Central memory CD8-positive, alpha-beta T cell (primary cell): ENCODE measurements around the gene FKBP14.

Experiments used
- ATAC-seq: fragments of 150-1000 bp; cut with Tn5 transposase; replicated peaks from 2 replicates; pipeline ENCODE4 v1.10.0; 2022; ENCODE audit warnings: mild to moderate bottlenecking, moderate FRiP score, moderate number of reproducible peaks; ENCODE audit not compliant: poor library complexity, severe bottlenecking; ENCODE audit errors: extremely low read depth
- DNase-seq, 2 donors: peaks; one replicate each; pipeline ENCODE4 v3.0.0; 2021; ENCODE audit warnings: low spot score in 2 of 2
- H3K27ac Mint-ChIP-seq: one replicate; pipeline ENCODE4 v1.8.0; 2022; ENCODE audit warnings: low read depth, mild to moderate bottlenecking, moderate library complexity, mixed read lengths
- H3K27me3 Mint-ChIP-seq: one replicate; pipeline ENCODE4 v1.8.0; 2022; ENCODE audit warnings: mixed read lengths
- H3K36me3 Mint-ChIP-seq: one replicate; pipeline ENCODE4 v1.8.0; 2022; ENCODE audit warnings: mild to moderate bottlenecking, moderate library complexity, mixed read lengths; ENCODE audit not compliant: insufficient read depth
- H3K4me1 Mint-ChIP-seq: one replicate; pipeline ENCODE4 v1.8.0; 2022; ENCODE audit warnings: mixed read lengths
- H3K4me3 Mint-ChIP-seq: one replicate; pipeline ENCODE4 v1.8.0; 2022; ENCODE audit warnings: mild to moderate bottlenecking, moderate library complexity, mixed read lengths
- H3K9me3 Mint-ChIP-seq: one replicate; pipeline ENCODE4 v1.8.0; 2022; ENCODE audit warnings: mixed read lengths

The FKBP14 gene

DNA sequence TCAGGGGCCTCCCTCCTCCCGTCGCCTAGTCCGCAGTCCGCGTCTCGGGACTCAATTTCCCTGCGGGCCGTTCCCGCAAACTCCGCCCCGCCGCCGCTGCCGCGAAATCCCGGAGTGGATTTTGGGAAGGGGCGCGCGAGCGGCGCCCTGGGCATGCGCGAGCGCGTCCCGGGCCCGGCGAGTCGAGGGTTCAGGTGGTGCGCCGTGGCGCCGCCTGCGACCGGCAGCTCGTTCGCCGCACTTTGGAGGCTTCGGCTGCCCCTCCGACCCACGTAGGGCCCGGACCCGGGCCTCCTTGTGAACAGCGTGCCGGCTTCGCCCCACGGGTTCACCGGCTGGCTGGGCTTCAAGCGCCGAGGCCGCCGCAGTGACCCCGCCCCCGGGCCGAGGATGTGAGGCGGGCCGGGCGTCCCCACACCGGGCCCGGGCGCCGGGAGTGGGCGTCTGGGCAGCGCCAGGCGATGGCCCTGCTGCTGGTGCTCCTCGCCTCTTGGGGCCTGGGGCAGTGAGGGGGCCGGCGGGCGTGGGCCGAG is 1.8 kb upstream of the FKBP14 start, which contains the start of gene PLEKHA8:
PLEKHA8 (plus strand) TSS at position 197 of the 533 bp plus-strand sequence. CDS start 351 bp downstream, outside the sequence.
- H3K4me1 Mint-ChIP-seq, result peaks cover 33% of the 10 kb centered on the region
- no peak within 1 kb of the TSS for H3K4me3 Mint-ChIP-seq
- peaks cover 7% of the 10 kb centered on the region for H3K36me3 Mint-ChIP-seq
- ATAC-seq (peak; percentile 26), DNase-seq (peak; percentile 80 to 81)
- H3K9me3 Mint-ChIP-seq, result no peaks in the 10 kb centered on the region
- no peaks in the 10 kb centered on the region for H3K27me3 Mint-ChIP-seq
- H3K27ac Mint-ChIP-seq, result peak within 1 kb of the TSS; percentile 85

DNA sequence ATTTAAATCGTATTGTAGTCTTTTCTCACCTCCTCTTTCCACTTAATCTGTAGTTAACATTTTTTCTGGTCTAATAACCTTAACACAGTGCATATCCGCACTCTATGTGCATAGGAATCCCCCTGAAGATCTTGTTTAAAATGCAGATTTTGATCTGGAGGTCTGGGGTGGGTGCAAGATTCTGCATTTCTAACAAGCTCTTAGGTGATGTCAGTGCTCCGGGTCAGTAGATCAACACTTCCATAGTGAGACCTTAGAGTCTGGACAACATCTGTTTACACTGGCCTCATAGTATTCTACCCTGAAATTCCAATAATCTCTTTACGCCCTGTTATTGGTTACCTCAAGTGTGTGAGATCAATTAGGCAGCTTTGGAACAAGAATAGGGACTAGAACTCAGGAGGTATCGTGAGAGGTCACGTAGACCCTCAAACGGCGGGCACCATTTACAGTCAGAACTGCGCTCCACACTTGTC is 1.3 kb upstream of the FKBP14 start:
- peak overlapping the region; percentile 85 for H3K27ac Mint-ChIP-seq
- DNase-seq, result no peak
- peaks cover 36% of the 10 kb centered on the region for H3K4me1 Mint-ChIP-seq
- ATAC-seq, result no peak
- no peaks in the 10 kb centered on the region for H3K27me3 Mint-ChIP-seq
- H3K36me3 Mint-ChIP-seq, result peaks cover 7% of the 10 kb centered on the region
- H3K9me3 Mint-ChIP-seq, result no peaks in the 10 kb centered on the region
- H3K4me3 Mint-ChIP-seq, result no peak overlapping the region

DNA sequence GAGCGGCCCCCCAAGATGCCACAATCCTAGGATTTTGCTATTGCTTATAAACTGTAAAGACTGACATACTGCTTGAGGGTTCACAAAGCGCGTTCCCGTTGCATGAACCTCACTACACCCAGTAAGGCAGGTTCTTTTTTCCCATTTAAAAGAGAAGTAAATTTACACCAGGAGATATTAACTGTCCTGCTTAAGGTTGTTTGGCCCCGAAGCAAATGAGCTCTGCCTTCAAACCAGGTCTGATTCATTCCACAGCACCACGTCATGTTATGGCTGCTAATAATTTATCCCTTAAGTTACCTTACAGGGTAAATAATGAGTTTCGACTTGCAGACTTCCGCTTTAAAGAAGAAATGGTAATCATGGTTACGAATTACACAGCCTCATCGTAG is 559 bp upstream of the FKBP14 start:
- ATAC-seq (peak; percentile 45), DNase-seq (no peak)
- no peak overlapping the region for H3K4me3 Mint-ChIP-seq
- peaks cover 7% of the 10 kb centered on the region for H3K36me3 Mint-ChIP-seq
- H3K27ac Mint-ChIP-seq, result peak overlapping the region; percentile 85
- peaks cover 36% of the 10 kb centered on the region for H3K4me1 Mint-ChIP-seq
- H3K9me3 Mint-ChIP-seq, result no peaks in the 10 kb centered on the region
- no peaks in the 10 kb centered on the region for H3K27me3 Mint-ChIP-seq

DNA sequence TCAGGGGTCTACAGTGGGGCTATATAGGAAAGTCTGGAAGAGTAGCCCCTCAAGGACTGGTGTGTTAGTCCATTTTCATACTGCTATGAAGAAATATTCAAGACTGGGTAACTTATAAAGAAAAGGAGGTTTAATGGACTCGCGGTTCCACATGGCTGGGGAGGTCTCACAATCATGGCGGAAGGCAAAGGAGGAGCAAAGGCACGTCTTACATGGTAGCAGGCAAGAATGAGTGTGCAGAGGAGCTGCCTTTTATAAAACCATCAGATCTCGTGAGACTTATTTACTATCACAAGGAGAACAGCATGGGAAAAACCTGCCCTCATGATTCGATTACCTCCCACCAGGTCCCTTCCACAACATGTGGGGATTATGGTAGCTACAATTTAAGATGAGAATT is 3.0 kb downstream of the FKBP14 start:
- ATAC-seq, result no peak
- Mint-ChIP-seq H3K9me3 (no peaks in the 10 kb centered on the region), H3K27me3 (no peaks in the 10 kb centered on the region), H3K36me3 (peaks cover 4% of the 10 kb centered on the region), H3K4me1 (peaks cover 36% of the 10 kb centered on the region), H3K27ac (no peak overlapping the region), H3K4me3 (no peak overlapping the region)
- no peak for DNase-seq

DNA sequence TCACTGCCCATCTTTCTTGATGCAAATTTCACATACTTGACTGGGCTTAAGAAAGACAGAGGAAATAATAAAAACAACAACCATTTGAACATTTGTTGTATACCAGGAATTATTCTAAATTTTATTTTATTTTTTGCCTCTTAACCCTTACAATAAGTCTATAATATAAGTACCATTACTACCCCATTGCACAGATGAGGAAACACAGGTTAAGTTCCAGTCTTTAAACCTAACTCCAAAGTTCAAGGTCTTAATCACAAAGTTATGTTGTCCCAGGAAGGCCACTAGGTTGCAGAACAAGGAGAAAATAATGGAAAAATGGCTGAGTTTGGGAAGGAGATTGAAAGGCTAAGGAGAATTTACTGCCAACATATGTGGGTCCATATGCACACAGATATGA is 3.5 kb downstream of the FKBP14 start:
- H3K9me3 Mint-ChIP-seq, result no peaks in the 10 kb centered on the region
- ATAC-seq, result no peak
- H3K4me1 Mint-ChIP-seq, result peaks cover 36% of the 10 kb centered on the region
- DNase-seq, result no peak
- H3K27ac Mint-ChIP-seq, result no peak overlapping the region
- no peak overlapping the region for H3K4me3 Mint-ChIP-seq
- H3K36me3 Mint-ChIP-seq, result peaks cover 4% of the 10 kb centered on the region
- H3K27me3 Mint-ChIP-seq, result no peaks in the 10 kb centered on the region

DNA sequence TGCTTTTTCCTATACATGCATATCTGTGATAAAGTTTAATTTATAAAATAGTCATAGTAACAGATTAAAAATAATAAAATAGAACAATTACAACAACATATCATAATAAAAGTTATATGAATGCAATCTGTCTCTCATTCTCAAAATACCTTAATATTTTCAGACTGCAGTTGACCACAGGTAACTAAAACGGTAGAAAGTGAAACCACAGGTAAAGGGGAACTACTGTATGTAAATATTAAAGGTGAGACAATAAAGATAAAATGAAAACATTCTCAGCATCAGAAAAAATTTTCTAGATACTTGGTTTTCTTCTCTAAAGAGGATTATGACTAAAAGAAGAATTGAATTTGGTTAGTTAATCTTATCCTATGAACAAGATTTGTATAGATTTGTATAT is 6.0 kb downstream of the FKBP14 start:
- peaks cover 3% of the 10 kb centered on the region for H3K36me3 Mint-ChIP-seq
- no peaks in the 10 kb centered on the region for H3K27me3 Mint-ChIP-seq
- ATAC-seq (no peak), DNase-seq (no peak)
- H3K4me3 Mint-ChIP-seq, result no peak overlapping the region
- peaks cover 19% of the 10 kb centered on the region for H3K4me1 Mint-ChIP-seq
- H3K27ac Mint-ChIP-seq, result no peak overlapping the region
- H3K9me3 Mint-ChIP-seq, result no peaks in the 10 kb centered on the region

DNA sequence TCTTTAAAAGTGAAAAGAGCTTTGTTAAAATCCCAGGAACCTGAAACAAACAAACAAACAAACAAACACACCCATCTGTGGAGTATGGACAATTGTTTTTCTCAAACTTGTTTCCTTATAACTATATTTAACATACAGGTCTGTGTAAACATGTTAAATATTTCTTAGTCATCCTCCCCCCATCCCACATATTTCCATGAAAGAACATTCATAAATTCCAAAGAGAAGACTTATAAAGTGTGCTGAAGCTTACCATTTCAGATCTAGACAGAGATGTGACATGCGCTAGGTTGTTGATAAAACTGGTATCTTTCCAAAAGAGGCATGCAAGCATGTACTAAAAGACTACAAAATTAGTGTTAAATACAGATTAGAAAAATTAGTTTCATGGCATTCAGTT is 6.5 kb downstream of the FKBP14 start:
- Mint-ChIP-seq H3K9me3 (no peaks in the 10 kb centered on the region), H3K4me1 (peaks cover 13% of the 10 kb centered on the region), H3K36me3 (peaks cover 3% of the 10 kb centered on the region), H3K27me3 (no peaks in the 10 kb centered on the region), H3K27ac (no peak overlapping the region), H3K4me3 (no peak overlapping the region)
- DNase-seq, result no peak
- no peak for ATAC-seq

DNA sequence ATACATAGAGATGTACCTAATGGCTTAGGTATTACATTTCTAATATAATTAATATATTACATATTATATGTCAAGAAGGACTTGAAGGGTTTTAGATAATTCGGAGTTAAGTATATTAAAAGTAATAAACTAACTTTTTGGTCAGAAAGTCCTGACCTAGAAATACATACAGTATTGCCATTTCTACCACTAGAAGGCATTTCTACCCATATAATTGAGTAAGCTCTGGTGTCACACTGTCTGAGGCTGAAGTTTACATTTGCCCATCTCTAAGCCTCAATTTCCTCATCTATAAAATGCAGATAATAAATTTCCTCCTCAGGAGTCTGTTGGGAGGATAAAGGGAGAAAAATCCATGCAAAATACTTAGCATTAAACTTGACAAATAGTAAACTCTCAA is 7.1 kb downstream of the FKBP14 start:
- DNase-seq (no peak), ATAC-seq (no peak)
- H3K4me1 Mint-ChIP-seq, result peaks cover 11% of the 10 kb centered on the region
- H3K9me3 Mint-ChIP-seq, result no peaks in the 10 kb centered on the region
- no peak overlapping the region for H3K27ac Mint-ChIP-seq
- H3K36me3 Mint-ChIP-seq, result peaks cover 3% of the 10 kb centered on the region
- H3K4me3 Mint-ChIP-seq, result no peak overlapping the region
- H3K27me3 Mint-ChIP-seq, result no peaks in the 10 kb centered on the region

DNA sequence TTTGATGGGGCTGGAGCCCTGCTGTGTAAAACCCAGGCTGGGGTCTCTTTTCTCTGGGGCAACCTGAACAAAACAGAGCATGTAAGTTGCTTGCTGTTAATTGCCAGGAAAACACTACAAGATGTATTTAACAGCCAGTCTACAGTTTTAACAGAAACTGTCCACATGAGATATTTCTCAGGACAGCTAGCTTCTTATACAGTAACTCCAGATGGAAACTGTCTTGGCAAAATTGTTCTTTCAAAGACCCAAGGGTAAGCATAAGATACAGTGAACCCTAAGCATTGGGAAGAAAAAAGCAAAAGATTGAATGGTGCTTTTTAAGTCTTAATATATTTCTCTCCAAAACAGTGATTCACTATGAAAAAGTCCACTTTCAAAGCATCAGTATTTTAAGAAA is 8.1 kb downstream of the FKBP14 start:
- Mint-ChIP-seq H3K4me1 (peaks cover 5% of the 10 kb centered on the region), H3K36me3 (peaks cover 4% of the 10 kb centered on the region), H3K27ac (no peak overlapping the region), H3K9me3 (no peaks in the 10 kb centered on the region), H3K4me3 (no peak overlapping the region), H3K27me3 (no peaks in the 10 kb centered on the region)
- ATAC-seq (no peak), DNase-seq (no peak)

DNA sequence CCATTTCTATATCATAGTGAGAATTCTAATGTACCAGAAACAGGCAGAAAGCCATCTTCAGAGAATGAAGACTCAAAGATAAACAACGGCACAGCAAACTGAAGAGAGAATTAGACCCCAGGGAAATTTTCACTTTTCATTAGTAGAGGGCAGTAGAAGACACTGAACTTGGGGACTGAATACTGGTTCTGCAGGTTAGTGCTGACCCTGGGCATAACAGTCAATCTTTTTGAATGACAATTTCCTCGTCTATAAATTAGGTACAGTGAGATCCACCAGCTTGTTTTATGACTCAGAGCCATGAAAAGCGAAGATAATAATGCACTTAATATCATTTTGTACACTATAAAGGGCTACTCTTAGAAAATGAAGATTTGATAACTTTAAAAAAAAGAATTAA is 13.7 kb downstream of the FKBP14 start:
- DNase-seq, result no peak
- ATAC-seq, result no peak
- Mint-ChIP-seq H3K36me3 (peaks cover 3% of the 10 kb centered on the region), H3K9me3 (no peaks in the 10 kb centered on the region), H3K4me3 (no peak overlapping the region), H3K27me3 (no peaks in the 10 kb centered on the region), H3K4me1 (no peaks in the 10 kb centered on the region), H3K27ac (no peak overlapping the region)

DNA sequence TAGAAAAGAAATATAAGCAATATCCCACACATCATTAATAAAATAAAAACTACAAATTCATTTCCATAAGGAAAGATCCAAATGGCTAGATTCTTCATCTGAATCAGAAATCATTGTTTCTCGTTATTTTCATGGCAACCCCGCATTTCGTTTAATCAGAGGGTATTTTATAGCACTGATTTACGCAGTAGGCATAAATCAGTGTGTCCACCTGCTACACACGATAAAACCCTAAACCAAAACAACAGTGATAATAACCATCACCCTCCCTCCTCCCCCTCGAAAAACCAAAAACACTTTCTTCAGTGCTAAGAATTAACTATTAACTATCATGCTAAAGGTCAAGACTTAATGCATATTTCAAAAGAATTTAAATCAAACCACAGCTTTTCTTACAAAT is 16.5 kb downstream of the FKBP14 start:
- DNase-seq (no peak), ATAC-seq (no peak)
- Mint-ChIP-seq H3K36me3 (peaks cover 1% of the 10 kb centered on the region), H3K4me1 (no peaks in the 10 kb centered on the region), H3K27ac (no peak overlapping the region), H3K27me3 (peaks cover 9% of the 10 kb centered on the region), H3K9me3 (no peaks in the 10 kb centered on the region), H3K4me3 (no peak overlapping the region)

DNA sequence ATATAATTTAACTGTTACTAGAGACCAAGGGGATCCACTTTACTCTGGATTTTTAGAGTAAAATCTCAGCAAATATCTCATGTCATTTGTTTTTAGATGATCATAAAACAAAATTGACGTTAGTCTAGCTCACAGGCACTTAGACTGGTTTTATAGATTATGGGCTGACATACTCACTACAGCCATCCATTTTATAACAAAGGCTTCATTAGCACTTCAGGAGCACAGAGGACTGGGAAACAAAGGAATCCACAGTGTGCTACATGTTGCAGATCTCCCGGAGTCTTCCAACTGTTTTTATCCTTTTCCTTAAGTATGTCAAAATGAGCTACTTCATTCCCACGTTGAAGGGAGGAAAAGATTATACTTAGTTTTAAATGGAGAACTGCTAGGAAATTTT is 21.0 kb downstream of the FKBP14 start:
- Mint-ChIP-seq H3K36me3 (no peaks in the 10 kb centered on the region), H3K4me1 (no peaks in the 10 kb centered on the region), H3K27me3 (peaks cover 17% of the 10 kb centered on the region), H3K4me3 (no peak overlapping the region), H3K9me3 (no peaks in the 10 kb centered on the region), H3K27ac (no peak overlapping the region)
- ATAC-seq (no peak), DNase-seq (no peak)

DNA sequence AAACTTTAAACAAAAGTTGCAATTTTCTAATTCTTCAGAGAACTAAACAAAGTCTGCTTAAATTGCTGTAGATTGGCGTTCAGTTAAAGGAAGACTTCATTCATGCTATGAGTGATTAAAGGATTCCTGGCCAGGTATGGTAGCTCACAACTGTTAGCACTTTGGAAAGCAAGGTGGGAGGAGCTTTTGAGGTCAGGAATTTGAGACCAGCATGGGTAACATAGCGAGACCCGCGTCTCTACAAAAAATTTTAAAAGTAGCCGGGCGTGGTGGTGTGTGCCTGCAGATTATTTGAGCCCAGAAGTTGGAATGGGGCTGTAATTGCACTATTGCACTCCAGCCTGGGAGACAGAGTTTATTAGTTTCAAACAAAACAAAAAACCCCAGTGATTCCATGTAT is 23.4 kb downstream of the FKBP14 start:
- Mint-ChIP-seq H3K4me1 (no peaks in the 10 kb centered on the region), H3K9me3 (no peaks in the 10 kb centered on the region), H3K27ac (no peak overlapping the region), H3K27me3 (peaks cover 41% of the 10 kb centered on the region), H3K4me3 (no peak overlapping the region), H3K36me3 (no peaks in the 10 kb centered on the region)
- no peak for DNase-seq
- ATAC-seq, result no peak

DNA sequence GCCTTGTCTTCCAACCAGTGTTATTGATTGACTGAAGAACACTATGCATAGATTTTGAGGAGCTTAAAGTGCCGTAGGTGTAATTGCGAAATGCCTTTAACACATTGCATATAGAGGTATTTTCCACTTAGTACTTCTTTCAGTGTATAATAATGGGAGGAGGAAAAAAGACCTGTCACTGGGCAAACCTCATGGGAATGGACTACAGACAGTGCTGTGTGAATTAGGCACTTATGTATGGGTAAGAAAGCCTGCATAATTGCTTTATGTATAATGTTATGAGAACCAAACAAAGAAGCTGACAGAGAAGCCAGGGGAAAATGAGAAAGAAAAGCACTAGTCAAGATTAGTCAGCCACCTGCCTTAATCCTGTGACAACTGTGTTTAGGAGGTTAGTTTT is 24.5 kb downstream of the FKBP14 start:
- Mint-ChIP-seq H3K36me3 (peaks cover 1% of the 10 kb centered on the region), H3K4me1 (no peaks in the 10 kb centered on the region), H3K4me3 (no peak overlapping the region), H3K27me3 (peaks cover 50% of the 10 kb centered on the region), H3K9me3 (no peaks in the 10 kb centered on the region), H3K27ac (no peak overlapping the region)
- ATAC-seq (no peak), DNase-seq (no peak)
